H1 (cell line): ENCODE measurements around the gene TLE1. TPM values are rescaled to one million over a fixed set of nuclear protein-coding genes. Genes with fewer than 3 reads are reported as not detected.

ENCODE experiments used
- CTCF ChIA-PET: fragments of 300-600 bp; sonication (Branson Sonifier 250); formaldehyde crosslinking; loops from one replicate; lab custom pipeline; 2021; ENCODE audit not compliant: partially characterized antibody; lab: Charles Lee
- POLR2A ChIA-PET: fragments of 300-600 bp; sonication (Branson Sonifier 250); formaldehyde crosslinking; loops from one replicate; lab custom pipeline; 2021; ENCODE audit warnings: inconsistent platforms; ENCODE audit not compliant: partially characterized antibody; lab: Charles Lee
- DNase-seq, 2 experiments: peaks; one replicate each; pipeline versions ENCODE4 v3.0.0 to v3.0.0-alpha.2; 2010 to 2022; ENCODE audit warnings: low spot score in 2 of 2, low read depth in 1 of 2, mixed read lengths in 1 of 2
- FAIRE-seq: peaks from 2 replicates; lab custom pipeline; 2011; peaks lifted over from hg19 to GRCh38; lab: Jason Lieb, UNC
- H2AFZ ChIP-seq: 2 replicates; pipeline ENCODE4 v1.8.1; 2012; ENCODE audit warnings: low read length, inconsistent platforms
- H2AK5ac ChIP-seq: 2 replicates; pipeline ENCODE4 v1.6.1; 2013; ENCODE audit warnings: low read depth, low read length
- H2BK120ac ChIP-seq: replicated peaks from 2 replicates; pipeline ENCODE3; 2013; ENCODE audit warnings: low read depth, low read length, inconsistent platforms
- H2BK12ac ChIP-seq: 2 replicates; pipeline ENCODE4 v1.6.1; 2013; ENCODE audit warnings: low read depth, low read length
- H2BK15ac ChIP-seq: 2 replicates; pipeline ENCODE4 v1.6.1; 2013; ENCODE audit warnings: low read length
- H2BK20ac ChIP-seq: 2 replicates; pipeline ENCODE4 v1.6.1; 2013; ENCODE audit warnings: low read length
- H2BK5ac ChIP-seq: 2 replicates; pipeline ENCODE4 v1.6.1; 2013; ENCODE audit warnings: low read depth, low read length
- H3K14ac ChIP-seq: 2 replicates; pipeline ENCODE4 v1.6.1; 2013; ENCODE audit warnings: inconsistent platforms; ENCODE audit not compliant: insufficient read length
- H3K18ac ChIP-seq: 2 replicates; pipeline ENCODE4 v1.6.1; 2013; ENCODE audit warnings: low read length; ENCODE audit errors: extremely low read depth
- H3K23ac ChIP-seq: 2 replicates; pipeline ENCODE4 v1.6.1; 2013; ENCODE audit warnings: inconsistent platforms; ENCODE audit not compliant: insufficient read length
- H3K23me2 ChIP-seq: 2 replicates; pipeline ENCODE4 v1.6.1; 2013; ENCODE audit warnings: low read depth, low read length
- H3K27ac ChIP-seq: 2 replicates; pipeline ENCODE4 v1.6.1; 2011; ENCODE audit warnings: low read depth, low read length, inconsistent platforms
- H3K27me3 ChIP-seq, 4 experiments: replicated peaks in 1 of 4; 1 replicate in 1 of 4; 2 replicates in 3 of 4; pipeline versions ENCODE4 v1.6.1 to v1.8.1; 2011 to 2013; ENCODE audit warnings: low read length in 3 of 4, mild to moderate bottlenecking in 3 of 4, inconsistent platforms in 2 of 4, mixed read lengths in 2 of 4, moderate library complexity in 1 of 4; ENCODE audit not compliant: control insufficient read depth in 3 of 4, insufficient read depth in 3 of 4; ENCODE audit errors: extremely low read depth in 1 of 4
- H3K36me3 ChIP-seq, 4 experiments: 2 replicates each; pipeline versions ENCODE4 v1.6.1 to v1.8.1; 2011 to 2013; ENCODE audit warnings: mild to moderate bottlenecking in 4 of 4, low read length in 3 of 4, moderate library complexity in 2 of 4, control low read depth in 1 of 4, inconsistent platforms in 1 of 4; ENCODE audit not compliant: insufficient read depth in 4 of 4, control insufficient read depth in 2 of 4
- H3K4ac ChIP-seq: replicated peaks from 2 replicates; pipeline ENCODE3; 2013; ENCODE audit warnings: low read length, low read depth, mixed read lengths, inconsistent platforms; ENCODE audit not compliant: insufficient read length
- H3K4me1 ChIP-seq, 4 experiments: replicated peaks in 1 of 4; 1 replicate in 1 of 4; 2 replicates in 3 of 4; pipeline versions ENCODE4 v1.6.1 to v1.8.1; 2011 to 2013; ENCODE audit warnings: low read length in 3 of 4, inconsistent platforms in 2 of 4, mixed read lengths in 1 of 4; ENCODE audit not compliant: insufficient read depth in 4 of 4, control insufficient read depth in 3 of 4
- H3K4me2 ChIP-seq, 2 experiments: 2 replicates each; pipeline versions ENCODE4 v1.6.1 to v1.8.1; 2011 to 2013; ENCODE audit warnings: low read depth in 2 of 2, low read length in 2 of 2, control low read depth in 1 of 2, inconsistent platforms in 1 of 2, mild to moderate bottlenecking in 1 of 2; ENCODE audit not compliant: insufficient read depth in 1 of 2
- H3K4me3 ChIP-seq, 4 experiments: fragments of 200-600, 300-600 bp in 1 of 4; sonication (generic), shearing (Covaris generic), sonication (Bioruptor Twin) in 1 of 4; 2 replicates each; pipeline versions ENCODE4 v1.5.1 to v1.8.1; 2011 to 2016; ENCODE audit warnings: low read length in 4 of 4, low read depth in 3 of 4, control low read depth in 2 of 4, inconsistent platforms in 2 of 4, mild to moderate bottlenecking in 2 of 4, mixed read lengths in 1 of 4, moderate library complexity in 1 of 4; ENCODE audit not compliant: insufficient read depth in 2 of 4; ENCODE audit errors: extremely low read depth in 1 of 4
- H3K56ac ChIP-seq: replicated peaks from 2 replicates; pipeline ENCODE3; 2013; ENCODE audit warnings: low read depth, mild to moderate bottlenecking, mixed read lengths, low read length, inconsistent platforms; ENCODE audit not compliant: insufficient read length
- H3K79me1 ChIP-seq: 2 replicates; pipeline ENCODE4 v1.6.1; 2013; ENCODE audit warnings: low read depth, low read length, control low read depth
- H3K79me2 ChIP-seq, 2 experiments: 2 replicates each; pipeline versions ENCODE4 v1.6.1 to v1.8.1; 2012 to 2013; ENCODE audit warnings: low read length in 2 of 2, mild to moderate bottlenecking in 2 of 2, inconsistent platforms in 1 of 2; ENCODE audit not compliant: insufficient read depth in 2 of 2, control insufficient read depth in 1 of 2
- H3K9ac ChIP-seq, 4 experiments: replicated peaks in 1 of 4; 1 replicate in 1 of 4; 2 replicates in 3 of 4; pipeline versions ENCODE4 v1.6.1 to v1.8.1; 2011 to 2013; ENCODE audit warnings: low read depth in 3 of 4, low read length in 3 of 4, control low read depth in 2 of 4, mild to moderate bottlenecking in 2 of 4, moderate library complexity in 2 of 4, inconsistent platforms in 1 of 4; ENCODE audit errors: extremely low read depth in 1 of 4
- H3K9me3 ChIP-seq, 2 experiments: 2 replicates each; pipeline versions ENCODE4 v1.6.1 to v1.8.1; 2012 to 2013; ENCODE audit warnings: mild to moderate bottlenecking in 2 of 2, moderate library complexity in 2 of 2, control low read depth in 1 of 2, inconsistent platforms in 1 of 2, low read depth in 1 of 2, low read length in 1 of 2, mixed read lengths in 1 of 2; ENCODE audit not compliant: insufficient read depth in 2 of 2
- H4K20me1 ChIP-seq, 2 experiments: replicated peaks in 1 of 2; 2 replicates each; pipeline versions ENCODE3 to v1.8.1; 2011 to 2013; ENCODE audit warnings: inconsistent platforms in 2 of 2, low read length in 2 of 2, mild to moderate bottlenecking in 1 of 2; ENCODE audit not compliant: insufficient read depth in 2 of 2, control insufficient read depth in 1 of 2
- H4K5ac ChIP-seq: 2 replicates; pipeline ENCODE4 v1.6.1; 2013; ENCODE audit warnings: low read length, low read depth, mixed read lengths, inconsistent platforms; ENCODE audit not compliant: insufficient read length
- H4K8ac ChIP-seq: 2 replicates; pipeline ENCODE4 v1.8.0; 2013; ENCODE audit warnings: mild to moderate bottlenecking, moderate library complexity, low read length, inconsistent platforms; ENCODE audit not compliant: insufficient read depth; ENCODE audit errors: extremely low read depth
- H4K91ac ChIP-seq: replicated peaks from 2 replicates; pipeline ENCODE3; 2013; ENCODE audit warnings: low read length, mixed read lengths, inconsistent platforms; ENCODE audit not compliant: insufficient read length
- CEBPB ChIP-seq: IDR thresholded peaks from 2 replicates; pipeline ENCODE4 v1.6.1; 2012; ENCODE audit warnings: low read depth, low read length
- GTF2F1 ChIP-seq: IDR thresholded peaks from 2 replicates; pipeline ENCODE4 v1.6.1; 2012; ENCODE audit warnings: low read depth, low read length, improper control_type of control experiment, borderline replicate concordance
- KDM4A ChIP-seq: IDR thresholded peaks from one replicate; pipeline ENCODE4 v1.7.1; 2012; ENCODE audit warnings: low read depth, mild to moderate bottlenecking, moderate library complexity, low read length, inconsistent platforms; ENCODE audit not compliant: severe bottlenecking
- SAP30 ChIP-seq: fragments of 300-600 bp; sonication (generic); IDR thresholded peaks from 2 replicates; pipeline ENCODE4 v1.7.1; 2012; ENCODE audit warnings: low read length, moderate library complexity, mild to moderate bottlenecking, inconsistent platforms; ENCODE audit not compliant: insufficient read depth, insufficient replicate concordance
- SIN3A ChIP-seq, 2 experiments: IDR thresholded peaks in 1 of 2; conservative IDR thresholded peaks in 1 of 2; 2 replicates each; pipeline ENCODE4 v1.6.1; 2011 to 2012; ENCODE audit warnings: low read length in 2 of 2, improper control_type of control experiment in 1 of 2, low read depth in 1 of 2, mild to moderate bottlenecking in 1 of 2
- whole genome bisulfite sequencing, 2 experiments: shearing (Covaris generic) in 1 of 2; methylation state at CpG; one replicate each; pipeline versions ENCODE4 v1.1.6 to v1.1.7; 2013 to 2015; ENCODE audit warnings: low lambda C conversion rate in 2 of 2, mixed read lengths in 2 of 2, inconsistent platforms in 1 of 2, low coverage in 1 of 2, missing lambda C conversion rate in 1 of 2; ENCODE audit not compliant: insufficient replicate concordance in 2 of 2, insufficient coverage in 1 of 2, insufficient read length in 1 of 2; ENCODE audit errors: extremely low coverage in 1 of 2, missing lambda C conversion rate in 1 of 2; 5-methylcytosine and 5-hydroxymethylcytosine counted together
- polyA plus RNA-seq, 7 experiments: library from polyadenylated mRNA; depleted of rRNA in 3 of 7; stranded (reverse) in 5 of 7; unstranded in 2 of 7; fragments of >200 nt in 5 of 7; fragments of 200-250 nt in 2 of 7; gene quantifications; 1 replicate in 5 of 7; 2 replicates in 1 of 7; 4 replicates in 1 of 7; pipeline versions ENCODE4 v1.2.1 to v1.2.3, GENCODE V29; 2011 to 2013; ENCODE audit warnings: missing spikeins in 2 of 7, mixed read lengths in 2 of 7
- total RNA-seq: library from RNA; stranded (reverse); fragmentation: NEBNext Ultra II Directional; extraction: Animal tissue kit (Norgen Biotek cat#: 25700); gene quantifications from 2 replicates; pipeline ENCODE4 v1.2.1, GENCODE V29; 2021

The TLE1 gene
- total and polyA plus RNA-seq, 2 of the 8 experiments (the other 6 are each of a cell fraction or from before 2014, with no cell fraction given): 81.8 to 91.6 TPM

GRCh38 chr9:81678088-81678487 lies 11.3 kb downstream of the TLE1 start:
- peaks cover 31 to 35% of the 10 kb centered on the region in 2 experiments for H4K20me1 ChIP-seq
- H3K36me3 ChIP-seq: peaks cover 0 to 45% (median 22%) of the 10 kb centered on the region in 4 experiments; a peak in 7 of 8 replicates
- H3K79me2 ChIP-seq: peaks cover 36 to 100% of the 10 kb centered on the region in 2 experiments
- H4K5ac ChIP-seq: no peak overlapping the region
- ChIA-PET CTCF (interaction anchor here (1.4 to 1.9 kb wide), 2 partner anchors 8 to 56 kb away, joined by 4 to 5 read pairs; no protein-coding TSS in a partner anchor), POLR2A (interaction anchor here (1.0 to 10.2 kb wide), 4 partner anchors 9 to 23 kb away, joined by 4 to 97 read pairs (median 4); partner anchors contain the start of gene TLE1)
- no peak overlapping the region for H4K8ac ChIP-seq
- H3K14ac ChIP-seq: no peak overlapping the region
- WGBS, 2 experiments: 95% methylated on average over 1 of the region's 1 CpG; no CpG with 5 or more reads in 1 of the 2 experiments
- no peak overlapping the region for H2BK12ac ChIP-seq
- no peak overlapping the region for H3K4ac ChIP-seq
- H2AFZ ChIP-seq: no peak overlapping the region
- H3K4me3 ChIP-seq: no peak overlapping the region
- no peak overlapping the region for H2BK5ac ChIP-seq
- no peaks in the 10 kb centered on the region for H3K9me3 ChIP-seq
- H2BK120ac ChIP-seq: no peak overlapping the region
- H4K91ac ChIP-seq: no peak overlapping the region
- no peaks in the 10 kb centered on the region for H3K23me2 ChIP-seq
- FAIRE-seq: no peak
- no peak overlapping the region for H2BK15ac ChIP-seq
- H2AK5ac ChIP-seq: no peak overlapping the region
- H2BK20ac ChIP-seq: no peak overlapping the region
- no peak overlapping the region for H3K23ac ChIP-seq
- TF ChIP-seq SAP30 (no peak), CEBPB (no peak), SIN3A (conservative IDR thresholded peaks at IDR 0.05 in 1 of 2, IDR thresholded peaks at IDR 0.05 in 1 of 2; ENCODE audit: low read depth in 1 of 2, low read length in 2 of 2) (no peak), KDM4A (no peak), GTF2F1 (no peak)
- TF ChIP-seq, all 59 proteins: peak for 0
- Histone ChIP-seq H3K27me3 (no peaks in the 10 kb centered on the region), H3K4me2 (no peak overlapping the region), H3K56ac (no peak overlapping the region), H3K27ac (no peak overlapping the region), H3K4me1 (peaks cover 1 to 11% (median 10%) of the 10 kb centered on the region in 4 experiments), H3K18ac (no peak overlapping the region), H3K9ac (no peak overlapping the region), H3K79me1 (peaks cover 3% of the 10 kb centered on the region; the same call in 1 of the 2 replicates)
- no peak for DNase-seq
